Peyer's patch (tissue), 4 donors: ENCODE results near the gene CARMIL3. TPM values are rescaled to one million over a fixed set of nuclear protein-coding genes. Genes with fewer than 3 reads are reported as not detected.
A peak's percentile ranks its signal among the peaks of the same experiment; 100 is the strongest.

ENCODE experiments used
- DNase-seq, 3 donors: peaks; one replicate each; pipeline ENCODE4 v3.0.0-alpha.2; 2017 to 2019
- H3K27ac ChIP-seq, 4 donors: fragments of 200-600 bp; sonication (generic); one replicate each; pipeline ENCODE4 v1.5.1; 2016 to 2019
- H3K27me3 ChIP-seq, 2 donors: fragments of 200-600 bp; sonication (generic); one replicate each; pipeline ENCODE4 v1.5.1; 2019
- H3K36me3 ChIP-seq, 3 donors: fragments of 200-600 bp; sonication (generic); one replicate each; pipeline ENCODE4 v1.5.1; 2016 to 2019
- H3K4me1 ChIP-seq, 4 donors: fragments of 200-600 bp; sonication (generic); one replicate each; pipeline ENCODE4 v1.5.1; 2016 to 2019
- H3K4me3 ChIP-seq, 4 donors: fragments of 200-600 bp; sonication (generic); 1 replicate in 3 of 4; 2 replicates in 1 of 4; pipeline ENCODE4 v1.5.1; 2016 to 2019; ENCODE audit warnings: mild to moderate bottlenecking in 1 of 4
- H3K9me3 ChIP-seq, 4 donors: fragments of 200-600 bp; sonication (generic); one replicate each; pipeline ENCODE4 v1.5.1; 2016 to 2019; ENCODE audit warnings: mild to moderate bottlenecking in 1 of 4
- POLR2A ChIP-seq, 2 donors: fragments of 450-650 bp; IDR thresholded peaks; one replicate each; pipeline ENCODE4 v1.5.1; 2017; ENCODE audit warnings: antibody characterized with exemption in 2 of 2, mild to moderate bottlenecking in 2 of 2, moderate library complexity in 2 of 2
- total RNA-seq, 4 donors: library from RNA; depleted of rRNA; stranded (reverse); fragments of >200 nt; gene quantifications; one replicate each; pipeline ENCODE4 v1.1.0, GENCODE V29; 2016
- TF ChIP-seq, protein P1 (sequence below), 6 experiments: fragments of 450-650 bp in 4 of 6; fragments of 200-600 bp in 2 of 6; sonication (generic) in 1 of 6; IDR thresholded peaks; one replicate each; pipeline ENCODE4 v1.5.1; 2017 to 2019; ENCODE audit warnings: antibody characterized with exemption in 6 of 6, mild to moderate bottlenecking in 3 of 6, moderate library complexity in 1 of 6

Gene CARMIL3
- total RNA-seq, 4 donors from 2014 or later: 1.3 to 5.8 (median 2.8) TPM

DNA sequence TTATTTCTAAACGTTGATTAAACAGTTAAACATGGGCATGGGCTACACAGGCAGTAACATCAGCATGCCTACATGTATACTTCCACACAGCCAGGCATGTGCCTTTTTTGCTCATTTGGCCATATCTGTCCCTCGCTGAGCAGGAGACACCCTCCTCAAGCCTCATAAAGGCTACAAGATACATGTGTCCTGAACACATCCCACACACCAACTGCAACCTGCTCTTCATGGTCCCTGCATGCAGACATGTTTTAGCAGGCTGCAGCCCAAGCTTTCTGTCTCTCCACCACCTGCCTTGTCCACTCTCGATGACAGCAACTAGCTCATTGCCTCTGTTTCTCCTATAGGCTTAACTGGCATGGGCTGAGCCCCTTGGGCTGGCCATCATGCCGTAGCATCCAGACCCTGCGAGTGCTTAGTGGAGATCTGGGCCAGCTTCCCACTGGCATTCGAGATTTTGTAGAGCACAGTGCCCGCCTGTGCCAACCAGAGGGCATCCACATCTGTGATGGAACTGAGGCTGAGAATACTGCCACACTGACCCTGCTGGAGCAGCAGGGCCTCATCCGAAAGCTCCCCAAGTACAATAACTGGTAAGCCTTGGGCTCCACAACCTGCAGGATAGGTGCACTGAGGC, 44.9 kb downstream of the CARMIL3 start:
- Histone ChIP-seq H3K36me3 (peaks cover 0 to 46% (median 0%) of the 10 kb centered on the region in 3 donors), H3K27me3 (no peaks in the 10 kb centered on the region), H3K4me1 (peaks cover 7 to 20% (median 11%) of the 10 kb centered on the region in 4 donors), H3K4me3 (peak overlapping the region in 2 of 4 donors; percentile 1 to 72), H3K27ac (peak overlapping the region in 1 of 4 donors; percentile 15), H3K9me3 (no peaks in the 10 kb centered on the region)
- DNase-seq: peak in 1 of 3 donors; percentile 42
- no peak for TF ChIP-seq POLR2A (IDR thresholded peaks at IDR 0.05)
- TF ChIP-seq, protein P1, sequence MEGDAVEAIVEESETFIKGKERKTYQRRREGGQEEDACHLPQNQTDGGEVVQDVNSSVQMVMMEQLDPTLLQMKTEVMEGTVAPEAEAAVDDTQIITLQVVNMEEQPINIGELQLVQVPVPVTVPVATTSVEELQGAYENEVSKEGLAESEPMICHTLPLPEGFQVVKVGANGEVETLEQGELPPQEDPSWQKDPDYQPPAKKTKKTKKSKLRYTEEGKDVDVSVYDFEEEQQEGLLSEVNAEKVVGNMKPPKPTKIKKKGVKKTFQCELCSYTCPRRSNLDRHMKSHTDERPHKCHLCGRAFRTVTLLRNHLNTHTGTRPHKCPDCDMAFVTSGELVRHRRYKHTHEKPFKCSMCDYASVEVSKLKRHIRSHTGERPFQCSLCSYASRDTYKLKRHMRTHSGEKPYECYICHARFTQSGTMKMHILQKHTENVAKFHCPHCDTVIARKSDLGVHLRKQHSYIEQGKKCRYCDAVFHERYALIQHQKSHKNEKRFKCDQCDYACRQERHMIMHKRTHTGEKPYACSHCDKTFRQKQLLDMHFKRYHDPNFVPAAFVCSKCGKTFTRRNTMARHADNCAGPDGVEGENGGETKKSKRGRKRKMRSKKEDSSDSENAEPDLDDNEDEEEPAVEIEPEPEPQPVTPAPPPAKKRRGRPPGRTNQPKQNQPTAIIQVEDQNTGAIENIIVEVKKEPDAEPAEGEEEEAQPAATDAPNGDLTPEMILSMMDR (IDR thresholded peaks at IDR 0.05): no peak

DNA sequence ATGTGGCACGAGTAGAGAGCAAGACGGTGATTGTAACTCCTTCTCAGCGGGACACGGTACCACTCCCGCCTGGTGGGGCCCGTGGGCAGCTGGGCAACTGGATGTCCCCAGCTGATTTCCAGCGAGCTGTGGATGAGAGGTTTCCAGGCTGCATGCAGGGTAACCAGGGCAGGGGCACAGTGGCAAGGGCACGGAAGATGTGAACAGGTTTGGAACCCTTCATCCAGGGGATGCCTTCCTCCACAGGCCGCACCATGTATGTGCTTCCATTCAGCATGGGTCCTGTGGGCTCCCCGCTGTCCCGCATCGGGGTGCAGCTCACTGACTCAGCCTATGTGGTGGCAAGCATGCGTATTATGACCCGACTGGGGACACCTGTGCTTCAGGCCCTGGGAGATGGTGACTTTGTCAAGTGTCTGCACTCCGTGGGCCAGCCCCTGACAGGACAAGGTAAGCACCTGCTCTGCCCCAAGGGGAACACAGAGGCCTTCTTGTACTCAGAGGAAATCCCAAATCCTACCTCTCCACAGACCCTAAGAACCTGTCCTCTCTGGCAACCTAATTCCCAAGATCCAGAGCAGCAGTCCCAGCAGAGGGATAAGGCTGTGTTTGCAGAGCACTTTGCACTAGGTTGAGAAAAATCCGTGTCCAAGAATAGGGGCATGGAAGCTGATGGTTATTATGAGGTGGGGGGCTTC, 46.6 kb downstream of the CARMIL3 start:
- TF ChIP-seq, protein P1 (IDR thresholded peaks at IDR 0.05): no peak
- peak in 1 of 2 donors; percentile 10 for TF ChIP-seq POLR2A (IDR thresholded peaks at IDR 0.05)
- H3K4me1 ChIP-seq: peaks cover 4 to 17% (median 8%) of the 10 kb centered on the region in 4 donors
- DNase-seq: peak in 1 of 3 donors; percentile 43
- peaks cover 0 to 63% (median 0%) of the 10 kb centered on the region in 3 donors for H3K36me3 ChIP-seq
- no peaks in the 10 kb centered on the region for H3K9me3 ChIP-seq
- no peaks in the 10 kb centered on the region for H3K27me3 ChIP-seq
- no peak overlapping the region for H3K4me3 ChIP-seq
- no peak overlapping the region for H3K27ac ChIP-seq

DNA sequence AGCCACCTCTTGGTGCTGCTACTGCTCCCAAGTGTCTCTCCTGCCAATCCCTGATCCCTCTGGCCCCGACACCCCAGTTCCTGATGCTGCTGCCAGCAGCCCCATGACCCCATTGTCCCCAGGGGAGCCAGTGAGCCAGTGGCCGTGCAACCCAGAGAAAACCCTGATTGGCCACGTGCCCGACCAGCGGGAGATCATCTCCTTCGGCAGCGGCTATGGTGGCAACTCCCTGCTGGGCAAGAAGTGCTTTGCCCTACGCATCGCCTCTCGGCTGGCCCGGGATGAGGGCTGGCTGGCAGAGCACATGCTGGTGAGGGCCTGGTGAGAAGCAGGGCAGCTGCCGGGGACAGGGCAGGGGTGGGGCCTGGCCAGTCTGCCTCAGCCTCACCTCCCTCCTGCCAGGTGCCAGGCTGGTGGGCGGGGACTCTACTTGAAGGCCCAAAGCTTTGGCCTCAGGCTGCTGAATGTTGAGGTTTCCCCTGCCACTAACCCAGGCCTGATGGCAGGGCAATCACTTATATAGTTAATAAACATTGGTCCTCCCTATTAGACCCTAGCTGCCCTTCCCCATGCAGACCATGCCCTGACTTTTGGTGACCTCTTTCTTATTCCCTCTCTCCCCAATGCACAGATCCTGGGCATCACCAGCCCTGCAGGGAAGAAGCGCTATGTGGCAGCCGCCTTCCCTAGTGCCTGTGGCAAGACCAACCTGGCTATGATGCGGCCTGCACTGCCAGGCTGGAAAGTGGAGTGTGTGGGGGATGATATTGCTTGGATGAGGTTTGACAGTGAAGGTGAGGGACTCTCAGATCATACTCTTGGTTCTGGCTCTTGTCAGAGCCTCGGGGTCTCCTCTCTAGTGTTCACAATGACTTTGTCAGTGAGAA, 47.4 kb downstream of the CARMIL3 start:
- Histone ChIP-seq H3K27me3 (no peaks in the 10 kb centered on the region), H3K36me3 (peaks cover 0 to 68% (median 0%) of the 10 kb centered on the region in 3 donors), H3K4me1 (peaks cover 0 to 13% (median 5%) of the 10 kb centered on the region in 4 donors), H3K9me3 (no peaks in the 10 kb centered on the region), H3K27ac (no peak overlapping the region), H3K4me3 (no peak overlapping the region)
- TF ChIP-seq, protein P1 (IDR thresholded peaks at IDR 0.05): no peak
- no peak for TF ChIP-seq POLR2A (IDR thresholded peaks at IDR 0.05)
- peak in 1 of 3 donors; percentile 59 for DNase-seq

DNA sequence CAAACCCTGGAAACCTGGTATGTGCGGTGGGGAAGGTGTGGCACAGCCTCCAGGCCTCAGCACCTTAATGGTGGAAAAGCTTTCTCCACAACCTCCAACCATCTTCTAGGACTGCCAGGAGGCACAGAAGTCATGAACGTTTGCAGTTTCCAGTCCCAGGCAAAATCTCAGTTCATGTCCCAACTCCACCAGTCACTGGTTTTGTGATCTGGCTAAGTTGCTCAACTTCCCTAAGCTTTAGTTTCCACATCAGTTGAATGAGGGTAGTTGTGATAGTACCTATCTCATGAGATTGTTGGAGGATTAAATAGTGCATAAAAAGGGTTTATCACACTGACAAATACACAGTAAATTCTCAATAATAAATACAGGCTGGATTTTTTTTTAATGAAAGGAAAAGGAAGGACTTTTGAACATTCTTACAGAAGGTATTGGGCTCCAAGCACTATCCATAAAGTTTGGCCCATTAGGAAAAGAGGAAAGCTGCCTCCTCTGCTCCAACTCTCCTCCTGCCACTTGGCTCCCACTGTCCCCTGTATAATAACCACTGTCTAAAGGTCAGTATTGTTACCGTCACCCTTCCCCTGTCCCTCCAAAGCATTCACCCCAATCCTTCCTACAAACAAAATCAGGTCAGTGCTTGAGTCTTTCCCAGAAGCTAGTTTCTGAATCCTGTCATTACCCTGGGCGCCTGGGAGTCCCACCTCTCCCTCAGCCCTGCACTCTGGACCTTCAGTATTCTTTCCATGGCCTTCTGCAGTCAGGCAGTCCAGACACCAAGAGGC, 48.6 kb downstream of the CARMIL3 start:
- DNase-seq: peak in 1 of 3 donors; percentile 30
- no peak for TF ChIP-seq POLR2A (IDR thresholded peaks at IDR 0.05)
- TF ChIP-seq, protein P1 (IDR thresholded peaks at IDR 0.05): no peak
- H3K4me3 ChIP-seq: no peak overlapping the region
- no peaks in the 10 kb centered on the region for H3K9me3 ChIP-seq
- H3K27ac ChIP-seq: no peak overlapping the region
- peaks cover 0 to 68% (median 0%) of the 10 kb centered on the region in 3 donors for H3K36me3 ChIP-seq
- H3K27me3 ChIP-seq: no peaks in the 10 kb centered on the region
- peaks cover 0 to 13% (median 4%) of the 10 kb centered on the region in 4 donors for H3K4me1 ChIP-seq
